Activated T-cell treated with anti-CD3 and anti-CD28 coated beads, Interleukin-2, amount 50 U/mL, for 4 hours (primary cell): ENCODE measurements around the gene GZF1. TPM values are rescaled to one million over a fixed set of nuclear protein-coding genes. Genes with fewer than 3 reads are reported as not detected.
"Not testable (repeated sequence)": the region's sequence is repeated elsewhere in the genome, so short reads cannot be mapped to it uniquely, and the experiment has no call there.

Experiments
- ATAC-seq, 2 donors: fragments of 200-7000 bp; cut with Tn5 transposase; one replicate each; pipeline ENCODE4 v1.10.0; 2021
- DNase-seq: peaks from one replicate; pipeline ENCODE4 v3.0.0-alpha.2; 2020
- H3K27me3 Mint-ChIP-seq: one replicate; pipeline ENCODE4 v1.8.0; 2021; ENCODE audit warnings: low read depth, mixed read lengths
- H3K36me3 Mint-ChIP-seq: one replicate; pipeline ENCODE4 v1.8.0; 2022; ENCODE audit warnings: mixed read lengths; ENCODE audit not compliant: insufficient read depth
- H3K4me1 Mint-ChIP-seq: one replicate; pipeline ENCODE4 v1.8.0; 2021; ENCODE audit warnings: low read depth, mixed read lengths
- H3K4me3 Mint-ChIP-seq: one replicate; pipeline ENCODE4 v1.8.0; 2021; ENCODE audit warnings: mild to moderate bottlenecking, moderate library complexity, mixed read lengths
- H3K9me3 Mint-ChIP-seq: one replicate; pipeline ENCODE4 v1.8.0; 2021; ENCODE audit warnings: mixed read lengths
- total RNA-seq, 3 donors: library from RNA; stranded (reverse); gene quantifications; one replicate each; pipeline ENCODE4 v1.2.1, GENCODE V29; 2021

GZF1 gene
- total RNA-seq, 3 donors from 2014 or later, result 8.5 to 10.3 (median 10.2) TPM

- H3K27me3 Mint-ChIP-seq, result peaks cover 3% of the 10 kb centered on the region
- H3K4me1 Mint-ChIP-seq, result peaks cover 3% of the 10 kb centered on the region
- H3K4me3 Mint-ChIP-seq, result no peak overlapping the region
- H3K36me3 Mint-ChIP-seq, result no peaks in the 10 kb centered on the region
- H3K9me3 Mint-ChIP-seq, result no peaks in the 10 kb centered on the region
- DNase-seq (no peak), ATAC-seq (no peak)
Observed at GRCh38 chr20:23335521-23335920, 26.5 kb upstream of the GZF1 start.

GRCh38 chr20:23336476-23336875, 25.5 kb upstream of the GZF1 start:
- DNase-seq (no peak), ATAC-seq (no peak)
- H3K36me3 Mint-ChIP-seq, result no peaks in the 10 kb centered on the region

GRCh38 chr20:23337312-23337711, 24.7 kb upstream of the GZF1 start:
- H3K27me3 Mint-ChIP-seq, result peaks cover 4% of the 10 kb centered on the region
- ATAC-seq (no peak), DNase-seq (no peak)
- H3K9me3 Mint-ChIP-seq, result no peaks in the 10 kb centered on the region
- no peaks in the 10 kb centered on the region for H3K36me3 Mint-ChIP-seq
- H3K4me3 Mint-ChIP-seq, result no peak overlapping the region
- H3K4me1 Mint-ChIP-seq, result peaks cover 3% of the 10 kb centered on the region

More at GRCh38 chr20:23336476-23336875, 25.5 kb upstream of the GZF1 start:
- peaks cover 3% of the 10 kb centered on the region for H3K4me1 Mint-ChIP-seq
- H3K27me3 Mint-ChIP-seq, result peaks cover 4% of the 10 kb centered on the region
- H3K4me3 Mint-ChIP-seq, result no peak overlapping the region
- no peaks in the 10 kb centered on the region for H3K9me3 Mint-ChIP-seq

GRCh38 chr20:23339986-23340385, 22.0 kb upstream of the GZF1 start:
- Mint-ChIP-seq H3K4me1 (no peaks in the 10 kb centered on the region), H3K9me3 (no peaks in the 10 kb centered on the region), H3K27me3 (peaks cover 4% of the 10 kb centered on the region), H3K4me3 (no peak overlapping the region), H3K36me3 (no peaks in the 10 kb centered on the region)
- DNase-seq (no peak), ATAC-seq (no peak)

- no peaks in the 10 kb centered on the region for H3K36me3 Mint-ChIP-seq
Observed at GRCh38 chr20:23340524-23340923, 21.5 kb upstream of the GZF1 start.

GRCh38 chr20:23341073-23341472, 20.9 kb upstream of the GZF1 start:
- no peak overlapping the region for H3K4me3 Mint-ChIP-seq
- H3K9me3 Mint-ChIP-seq, result no peaks in the 10 kb centered on the region
- no peaks in the 10 kb centered on the region for H3K36me3 Mint-ChIP-seq
- ATAC-seq (no peak), DNase-seq (no peak)
- H3K4me1 Mint-ChIP-seq, result no peaks in the 10 kb centered on the region
- peaks cover 4% of the 10 kb centered on the region for H3K27me3 Mint-ChIP-seq

More at GRCh38 chr20:23340524-23340923, 21.5 kb upstream of the GZF1 start:
- H3K27me3 Mint-ChIP-seq, result peaks cover 4% of the 10 kb centered on the region
- DNase-seq (no peak), ATAC-seq (no peak)
- H3K9me3 Mint-ChIP-seq, result no peaks in the 10 kb centered on the region
- H3K4me3 Mint-ChIP-seq, result no peak overlapping the region
- no peaks in the 10 kb centered on the region for H3K4me1 Mint-ChIP-seq

GRCh38 chr20:23343590-23343989, 18.4 kb upstream of the GZF1 start:
- ATAC-seq (no peak), DNase-seq (no peak)
- H3K4me1 Mint-ChIP-seq, result peaks cover 3% of the 10 kb centered on the region
- H3K27me3 Mint-ChIP-seq, result peaks cover 4% of the 10 kb centered on the region
- H3K4me3 Mint-ChIP-seq, result no peak overlapping the region
- no peaks in the 10 kb centered on the region for H3K9me3 Mint-ChIP-seq
- H3K36me3 Mint-ChIP-seq, result no peaks in the 10 kb centered on the region

- Mint-ChIP-seq H3K27me3 (peaks cover 4% of the 10 kb centered on the region), H3K4me3 (no peak overlapping the region), H3K9me3 (no peaks in the 10 kb centered on the region), H3K4me1 (peaks cover 9% of the 10 kb centered on the region), H3K36me3 (no peaks in the 10 kb centered on the region)
- DNase-seq, result no peak
- no peak for ATAC-seq
Observed at GRCh38 chr20:23344336-23344735, 17.6 kb upstream of the GZF1 start.

GRCh38 chr20:23346002-23346401, 16.0 kb upstream of the GZF1 start:
- Mint-ChIP-seq H3K36me3 (no peaks in the 10 kb centered on the region), H3K9me3 (no peaks in the 10 kb centered on the region), H3K27me3 (no peaks in the 10 kb centered on the region), H3K4me1 (peaks cover 14% of the 10 kb centered on the region), H3K4me3 (no peak overlapping the region)
- ATAC-seq (no peak), DNase-seq (no peak)

GRCh38 chr20:23347791-23348190, 14.2 kb upstream of the GZF1 start:
- Mint-ChIP-seq H3K27me3 (no peaks in the 10 kb centered on the region), H3K4me1 (peaks cover 21% of the 10 kb centered on the region), H3K9me3 (no peaks in the 10 kb centered on the region), H3K36me3 (peaks cover 3% of the 10 kb centered on the region), H3K4me3 (no peak overlapping the region)
- DNase-seq (no peak), ATAC-seq (no peak)

GRCh38 chr20:23348510-23348909, 13.5 kb upstream of the GZF1 start:
- not testable (repeated sequence) for ATAC-seq, H3K27me3 Mint-ChIP-seq, DNase-seq, H3K36me3 Mint-ChIP-seq, H3K9me3 Mint-ChIP-seq
- Mint-ChIP-seq H3K4me1 (peaks cover 27% of the 10 kb centered on the region), H3K4me3 (peak overlapping the region; percentile 13)

- H3K36me3 Mint-ChIP-seq, result peaks cover 5% of the 10 kb centered on the region
- H3K4me3 Mint-ChIP-seq, result peak overlapping the region; percentile 90
- no peaks in the 10 kb centered on the region for H3K27me3 Mint-ChIP-seq
- peaks cover 27% of the 10 kb centered on the region for H3K4me1 Mint-ChIP-seq
- H3K9me3 Mint-ChIP-seq, result no peaks in the 10 kb centered on the region
- DNase-seq, result peak; percentile 75
- ATAC-seq, result peak; percentile 20 to 25
Observed at GRCh38 chr20:23349338-23350195, 12.4 kb upstream of the GZF1 start.

GRCh38 chr20:23350196-23350903, 11.6 kb upstream of the GZF1 start, which contains the start of gene NXT1:
TSS of gene NXT1 (plus strand) at chr20:23350791. CDS start at chr20:23354042, 3,251 bp downstream.
- Mint-ChIP-seq H3K36me3 (peaks cover 7% of the 10 kb centered on the region), H3K9me3 (no peaks in the 10 kb centered on the region), H3K27me3 (no peaks in the 10 kb centered on the region), H3K4me3 (peak within 1 kb of the TSS; percentile 90), H3K4me1 (peaks cover 27% of the 10 kb centered on the region)
- ATAC-seq (peak; percentile 87 to 88), DNase-seq (peak; percentile 94)

GRCh38 chr20:23350904-23351838, 10.8 kb upstream of the GZF1 start:
- DNase-seq, result peak; percentile 54
- H3K4me1 Mint-ChIP-seq, result peaks cover 27% of the 10 kb centered on the region
- ATAC-seq, result peak; percentile 26 to 27
- H3K36me3 Mint-ChIP-seq, result peaks cover 12% of the 10 kb centered on the region
- H3K9me3 Mint-ChIP-seq, result no peaks in the 10 kb centered on the region
- peak overlapping the region; percentile 90 for H3K4me3 Mint-ChIP-seq
- no peaks in the 10 kb centered on the region for H3K27me3 Mint-ChIP-seq
